Activated naive CD4-positive, alpha-beta T cell treated with Interleukin-2 at 50 U/mL for 16 hours (primary cell): ENCODE data around the gene RIC8A.
"Not testable (repeated sequence)": the region's sequence is repeated elsewhere in the genome, so short reads cannot be mapped to it uniquely, and the experiment has no call there.

Experiments
- DNase-seq: peaks from one replicate; pipeline ENCODE4 v3.0.0-alpha.2; 2020

The RIC8A gene

GRCh38 chr11:220641-221215 is 13.2 kb downstream of the RIC8A start:
- not testable (repeated sequence) for DNase-seq

GRCh38 chr11:221539-221938 is 14.0 kb downstream of the RIC8A start:
- no peak for DNase-seq

GRCh38 chr11:221998-222789 is 14.7 kb downstream of the RIC8A start:
- DNase-seq: no peak

GRCh38 chr11:223026-223789 is 15.7 kb downstream of the RIC8A start:
- DNase-seq: no peak

GRCh38 chr11:223884-224283 is 16.4 kb downstream of the RIC8A start:
- no peak for DNase-seq

GRCh38 chr11:224424-224823 is 16.9 kb downstream of the RIC8A start:
- no peak for DNase-seq

- DNase-seq: no peak
Measured at GRCh38 chr11:225734-226453, 18.4 kb downstream of the RIC8A start.

GRCh38 chr11:227824-228379 is 20.4 kb downstream of the RIC8A start:
- no peak for DNase-seq

GRCh38 chr11:230431-230830 is 22.9 kb downstream of the RIC8A start:
- DNase-seq: no peak

- DNase-seq: no peak
Measured at GRCh38 chr11:232783-233565, 25.5 kb downstream of the RIC8A start.

GRCh38 chr11:235180-235579 is 27.7 kb downstream of the RIC8A start:
- DNase-seq: no peak

GRCh38 chr11:235609-235996 is 28.1 kb downstream of the RIC8A start:
- DNase-seq: peak; percentile 79

GRCh38 chr11:235997-236773 is 28.7 kb downstream of the RIC8A start, which contains the start of gene SIRT3:
Gene SIRT3, minus strand, starts transcription at chr11:236342. Its CDS starts 14 bp downstream, at chr11:236328.
- peak; percentile 80 for DNase-seq

- peak; percentile 93 for DNase-seq
Measured at GRCh38 chr11:236774-237767, 29.6 kb downstream of the RIC8A start, which contains the start of gene PSMD13. Gene PSMD13, plus strand, starts transcription at chr11:236976. Its CDS starts 74 bp downstream, at chr11:237050.

- DNase-seq: not testable (repeated sequence)
Measured at GRCh38 chr11:238346-238745, 30.8 kb downstream of the RIC8A start.

- no peak for DNase-seq
Measured at GRCh38 chr11:240315-240714, 32.8 kb downstream of the RIC8A start.

GRCh38 chr11:241634-242033 is 34.1 kb downstream of the RIC8A start:
- DNase-seq: no peak

- no peak for DNase-seq
Measured at GRCh38 chr11:244376-244775, 36.9 kb downstream of the RIC8A start.

GRCh38 chr11:249062-249461 is 41.6 kb downstream of the RIC8A start:
- no peak for DNase-seq

- DNase-seq: no peak
Measured at GRCh38 chr11:250274-250673, 42.8 kb downstream of the RIC8A start.
